SU-DHL-6 (cell line): ENCODE measurements around the gene IDH1.

ENCODE experiments used
- EZH2phosphoT487 ChIP-seq: fragments of 200-600 bp; sonication (generic), shearing (Covaris generic); conservative IDR thresholded peaks from 2 replicates; pipeline ENCODE4 v1.6.1; 2018; ENCODE audit warnings: mild to moderate bottlenecking, antibody characterized with exemption, low read length, moderate library complexity, mixed read lengths
- TF ChIP-seq, protein P1 (sequence below): fragments of 200-600 bp; sonication (generic); IDR thresholded peaks from one replicate; pipeline ENCODE4 v1.5.1; 2017; ENCODE audit warnings: antibody characterized with exemption, mild to moderate bottlenecking, low read length, moderate library complexity; ENCODE audit not compliant: insufficient read depth, poor library complexity, severe bottlenecking

DNA sequence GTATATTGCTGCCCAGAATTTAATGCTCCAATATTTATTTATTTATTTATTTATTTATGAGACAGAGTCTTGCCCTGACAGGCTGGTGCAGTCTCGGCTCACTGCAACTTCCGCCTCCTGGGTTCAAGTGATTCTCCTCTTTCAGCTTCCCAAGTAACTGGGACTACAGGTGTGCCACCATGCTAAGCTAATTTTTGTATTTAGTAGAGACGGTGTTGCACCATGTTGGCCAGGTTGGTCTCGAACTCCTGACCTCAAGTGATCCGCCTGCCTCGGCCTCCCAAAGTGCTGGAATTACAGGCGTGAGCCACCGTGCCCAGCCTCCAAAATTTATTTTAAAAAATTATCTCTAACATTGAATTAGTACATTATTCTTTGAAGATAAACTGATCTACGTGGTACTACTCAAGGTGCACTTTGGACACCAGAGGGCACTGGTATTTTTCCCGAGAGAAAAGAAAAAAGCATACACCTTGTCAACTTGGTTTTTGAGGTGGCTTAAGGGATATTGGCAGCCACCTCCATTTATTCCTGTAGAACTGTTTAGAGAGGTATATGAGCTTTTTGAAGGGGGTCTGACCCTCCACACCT, 1.4 kb upstream of the IDH1 start:
- TF ChIP-seq, protein P1, sequence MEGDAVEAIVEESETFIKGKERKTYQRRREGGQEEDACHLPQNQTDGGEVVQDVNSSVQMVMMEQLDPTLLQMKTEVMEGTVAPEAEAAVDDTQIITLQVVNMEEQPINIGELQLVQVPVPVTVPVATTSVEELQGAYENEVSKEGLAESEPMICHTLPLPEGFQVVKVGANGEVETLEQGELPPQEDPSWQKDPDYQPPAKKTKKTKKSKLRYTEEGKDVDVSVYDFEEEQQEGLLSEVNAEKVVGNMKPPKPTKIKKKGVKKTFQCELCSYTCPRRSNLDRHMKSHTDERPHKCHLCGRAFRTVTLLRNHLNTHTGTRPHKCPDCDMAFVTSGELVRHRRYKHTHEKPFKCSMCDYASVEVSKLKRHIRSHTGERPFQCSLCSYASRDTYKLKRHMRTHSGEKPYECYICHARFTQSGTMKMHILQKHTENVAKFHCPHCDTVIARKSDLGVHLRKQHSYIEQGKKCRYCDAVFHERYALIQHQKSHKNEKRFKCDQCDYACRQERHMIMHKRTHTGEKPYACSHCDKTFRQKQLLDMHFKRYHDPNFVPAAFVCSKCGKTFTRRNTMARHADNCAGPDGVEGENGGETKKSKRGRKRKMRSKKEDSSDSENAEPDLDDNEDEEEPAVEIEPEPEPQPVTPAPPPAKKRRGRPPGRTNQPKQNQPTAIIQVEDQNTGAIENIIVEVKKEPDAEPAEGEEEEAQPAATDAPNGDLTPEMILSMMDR, result peak; percentile 36
- TF ChIP-seq EZH2phosphoT487, result no peak
